GM21576 (cell line): Measurements from ENCODE around the gene FBXO21.

Experiments
- ATAC-seq: cut with Tn5 transposase; IDR thresholded peaks from one replicate; pipeline ENCODE4 v1.9.1; 2021; ENCODE audit warnings: mild to moderate bottlenecking, moderate library complexity; ENCODE audit not compliant: unreplicated experiment

The FBXO21 gene

GRCh38 chr12:117141097-117141898, 49.0 kb downstream of the FBXO21 start:
- ATAC-seq = no peak

DNA sequence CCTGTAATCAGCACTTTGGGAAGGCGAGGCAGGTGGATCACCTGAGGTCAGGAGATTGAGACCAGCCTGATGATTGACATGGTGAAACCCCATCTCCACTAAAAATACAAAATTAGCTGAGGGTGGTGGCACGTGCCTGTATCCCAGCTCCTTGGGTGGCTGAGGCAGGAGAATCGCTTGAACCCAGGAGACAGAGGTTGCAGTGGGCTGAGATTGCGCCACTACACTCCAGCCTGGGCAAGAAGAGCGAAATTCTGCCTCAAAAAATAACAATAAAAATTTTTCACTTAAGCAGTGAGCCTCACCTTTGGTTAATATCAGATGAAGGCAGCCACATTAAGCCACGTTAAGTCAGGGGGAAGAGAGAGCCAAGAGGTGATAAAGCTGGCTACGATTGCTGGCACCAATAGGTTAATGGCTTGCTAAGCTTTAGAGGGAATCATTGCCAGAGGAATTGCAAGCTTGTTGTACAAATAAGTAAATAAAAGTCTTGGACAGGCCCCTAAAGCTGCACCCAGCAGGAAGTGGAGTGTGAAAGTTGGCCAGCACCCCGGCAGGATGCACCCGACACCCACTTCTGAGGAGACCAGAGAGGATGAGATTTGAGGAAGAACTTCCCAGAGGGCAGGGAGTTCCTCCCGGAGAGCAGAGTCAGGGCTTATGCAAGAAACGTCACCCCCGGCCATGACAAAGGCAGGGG, 49.7 kb downstream of the FBXO21 start:
- ATAC-seq = no peak

DNA sequence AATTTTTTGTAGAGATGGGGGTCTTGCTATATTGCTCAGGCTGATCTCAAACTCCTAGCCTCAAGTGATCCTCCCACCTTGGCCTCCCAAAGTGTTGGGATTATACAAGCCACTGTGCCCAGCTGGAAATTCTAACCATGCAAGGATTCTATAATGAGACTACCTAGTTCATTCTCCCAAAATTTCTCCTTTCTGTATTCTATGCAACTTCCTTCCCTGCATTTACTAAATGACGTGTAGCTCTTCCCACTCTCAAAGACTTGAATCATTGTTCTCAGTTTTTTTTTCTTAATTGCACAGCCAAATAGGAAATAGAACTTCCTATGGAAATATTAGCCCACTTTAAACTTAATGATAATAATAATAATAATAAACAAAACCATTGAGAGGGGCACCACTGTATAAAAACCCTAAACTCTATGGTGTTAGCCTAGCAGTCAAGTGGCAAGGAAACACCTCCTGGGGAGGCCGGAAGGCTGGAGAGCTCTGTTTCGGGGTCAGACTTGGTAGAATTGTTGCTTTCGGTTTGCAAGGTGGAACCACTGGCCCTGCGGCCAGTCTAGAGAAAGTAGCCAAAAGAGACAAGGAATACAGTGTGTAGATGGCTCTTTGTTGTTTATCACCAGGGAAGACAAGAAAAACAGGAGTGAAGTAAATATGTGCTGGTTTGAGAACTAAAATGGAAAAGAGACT, 51.1 kb downstream of the FBXO21 start:
- ATAC-seq = no peak

DNA sequence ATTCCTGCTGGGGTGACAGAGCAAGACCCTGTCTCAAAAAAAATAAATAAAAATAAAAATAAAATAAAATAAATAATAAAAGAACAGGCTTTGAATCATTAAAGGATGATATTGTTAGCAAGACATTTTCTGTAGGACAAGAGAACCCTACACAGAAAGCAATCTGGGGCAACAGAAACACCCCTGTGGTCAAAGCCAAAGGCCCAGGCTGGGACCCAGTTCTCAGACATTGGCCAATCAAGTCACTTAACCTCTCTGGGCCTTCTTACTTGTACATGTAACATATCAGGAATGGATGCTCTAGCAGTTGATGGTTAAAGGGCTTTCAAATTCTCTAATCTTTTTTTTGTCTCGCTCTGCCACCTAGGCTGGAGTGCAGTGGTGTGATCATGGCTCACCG, 55.5 kb downstream of the FBXO21 start:
- no peak for ATAC-seq

DNA sequence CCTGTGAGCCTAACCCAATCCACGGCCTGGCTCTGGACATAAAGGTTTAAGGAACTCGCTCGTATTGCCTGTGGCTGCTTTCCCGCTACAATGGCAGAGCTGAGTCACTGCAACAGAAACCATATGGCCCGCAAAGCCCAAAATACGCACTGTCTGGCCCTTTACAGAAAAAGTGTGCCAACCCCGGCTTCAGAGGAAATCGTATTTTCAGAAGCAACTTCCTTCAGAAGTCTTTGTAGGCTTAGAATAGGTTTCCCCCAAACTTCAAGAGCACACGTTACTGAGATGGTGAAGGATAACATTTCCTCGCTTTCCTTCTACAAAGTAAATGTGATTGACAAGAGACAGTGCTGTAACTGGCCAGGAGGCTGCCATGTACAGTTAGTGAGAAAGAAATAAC, 56.2 kb downstream of the FBXO21 start:
- ATAC-seq = no peak

DNA sequence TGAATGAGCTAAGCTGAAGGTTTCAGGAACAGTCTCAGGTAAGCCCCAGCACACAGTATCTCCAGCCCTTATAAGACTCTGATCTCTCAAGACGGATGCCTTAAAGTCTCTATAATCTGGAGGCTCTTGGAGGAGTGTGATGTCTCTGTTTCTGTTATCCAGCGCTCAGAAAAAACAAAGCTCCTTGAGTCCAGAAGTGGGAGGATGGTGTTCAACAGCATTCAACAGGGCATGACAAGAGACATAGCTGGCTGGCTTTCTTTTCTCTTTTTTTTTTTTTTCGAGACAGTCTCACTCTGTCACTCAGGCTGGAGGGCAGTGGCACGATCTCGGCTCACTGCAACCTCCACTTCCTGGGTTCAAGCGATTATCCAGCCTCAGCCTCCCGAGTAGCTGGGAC, 59.5 kb downstream of the FBXO21 start:
- no peak for ATAC-seq

DNA sequence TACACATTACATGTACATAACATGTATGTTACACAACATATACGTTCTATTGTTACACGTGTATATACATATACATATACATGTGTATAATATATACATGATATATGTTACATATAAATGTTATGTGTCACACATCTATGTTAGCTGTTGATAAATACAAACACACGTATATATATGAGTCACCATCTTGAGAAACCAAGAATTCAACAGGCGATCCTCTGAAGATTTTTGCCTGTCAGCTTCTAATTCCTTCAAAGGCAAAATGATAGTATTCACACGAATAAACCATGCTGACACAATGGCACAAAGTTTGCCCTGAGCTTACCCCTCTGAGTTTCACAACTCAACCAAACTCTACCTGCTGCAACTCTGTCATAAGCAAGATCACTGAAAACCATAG, 60.9 kb downstream of the FBXO21 start:
- ATAC-seq = no peak

DNA sequence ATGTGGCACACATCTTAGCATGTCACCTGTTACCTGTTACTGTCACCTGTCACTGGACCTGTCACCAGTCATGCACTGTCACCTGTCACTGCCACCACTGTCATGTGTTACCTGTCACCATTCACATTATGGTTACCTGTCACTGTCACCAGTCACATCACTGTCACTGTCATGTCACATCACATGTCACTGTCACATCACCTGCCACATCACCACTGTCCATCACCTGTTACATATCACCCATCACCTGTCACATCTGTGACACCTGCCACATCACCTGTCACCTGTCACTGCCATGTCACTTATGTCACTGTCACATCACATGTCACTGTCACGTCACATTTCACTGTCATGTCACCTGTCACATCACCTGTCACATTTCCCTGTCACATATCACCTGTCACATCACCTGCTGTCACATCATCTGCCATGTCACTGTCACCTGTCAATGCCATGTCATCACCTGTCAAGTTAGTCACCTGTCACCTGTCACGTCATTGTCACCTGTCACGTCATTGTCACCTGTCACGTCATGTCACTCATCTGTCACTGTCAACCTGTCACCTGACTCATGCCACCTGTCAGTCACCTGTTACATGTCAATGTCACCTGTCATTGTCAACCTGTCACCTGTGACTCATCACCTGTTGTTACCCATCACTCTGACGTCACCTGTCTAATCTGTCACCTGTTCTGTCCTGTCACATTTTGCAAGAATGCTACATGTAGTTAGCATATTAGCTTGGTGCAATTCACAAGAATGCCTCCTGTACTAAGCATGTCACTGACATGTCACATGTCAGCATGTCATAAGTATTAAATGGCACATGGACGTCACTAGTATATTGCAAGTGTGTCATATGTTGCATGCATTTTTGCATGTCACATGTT, 62.1 kb downstream of the FBXO21 start:
- no peak for ATAC-seq

GRCh38 chr12:117126335-117126734, 63.9 kb downstream of the FBXO21 start:
- no peak for ATAC-seq

GRCh38 chr12:117125767-117126166, 64.5 kb downstream of the FBXO21 start:
- ATAC-seq = no peak

DNA sequence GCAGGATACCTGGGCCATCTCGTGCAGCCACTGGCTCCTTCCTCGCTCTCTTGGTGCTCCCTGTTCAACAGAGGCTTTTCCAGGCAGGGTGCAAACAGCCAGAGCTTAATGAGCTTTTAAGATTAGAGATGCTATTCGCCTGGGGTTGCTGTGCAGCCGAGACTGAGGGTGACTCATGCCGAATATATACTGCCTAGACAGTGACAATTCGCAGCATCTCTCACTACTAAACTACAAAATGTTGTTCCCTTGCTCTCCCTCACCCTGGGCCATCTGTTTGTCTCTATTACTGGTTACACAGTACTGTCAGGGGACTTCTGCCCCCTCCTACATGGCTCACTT, 65.0 kb downstream of the FBXO21 start:
- no peak for ATAC-seq

- ATAC-seq = no peak
Observed at GRCh38 chr12:117124421-117125271, 65.6 kb downstream of the FBXO21 start.

DNA sequence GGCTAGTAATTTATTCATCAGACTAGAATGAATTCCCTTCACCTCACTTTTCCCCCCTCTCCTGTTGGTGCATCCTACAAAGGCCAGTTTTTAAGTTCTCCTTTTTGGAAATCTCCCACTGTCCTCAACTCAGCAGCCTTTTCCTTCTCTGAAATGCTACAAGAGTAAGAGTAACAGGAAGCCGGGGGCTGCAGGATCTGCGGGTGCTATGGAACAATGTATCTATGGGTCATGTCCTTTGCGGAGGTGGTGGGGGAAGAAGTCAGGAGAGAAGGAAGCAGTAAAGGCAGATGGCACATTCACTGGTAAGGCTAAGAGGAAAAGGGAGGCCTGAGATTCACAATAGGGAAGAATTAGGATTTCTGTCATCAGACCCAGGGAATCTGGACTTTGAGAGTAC, 68.8 kb downstream of the FBXO21 start:
- ATAC-seq = no peak

DNA sequence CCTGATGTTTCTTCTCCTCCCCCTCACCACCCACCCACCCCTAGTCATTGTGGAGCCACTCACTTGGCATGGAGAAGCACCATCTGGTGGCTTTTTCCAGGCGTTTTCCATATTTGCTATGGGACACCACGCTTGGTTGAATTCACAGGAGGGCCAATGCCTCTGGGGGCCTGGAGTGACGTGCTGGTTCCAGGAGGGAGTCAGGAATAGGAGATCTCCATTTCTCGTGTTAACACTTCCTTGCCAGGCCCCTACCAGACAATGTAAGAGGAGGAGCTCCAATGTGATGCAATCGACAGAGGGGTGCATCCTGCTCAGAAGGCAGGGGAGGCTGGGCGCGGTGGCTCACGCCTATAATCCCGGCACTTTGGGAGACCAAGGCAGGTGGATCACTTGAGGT, 69.5 kb downstream of the FBXO21 start:
- ATAC-seq = no peak

DNA sequence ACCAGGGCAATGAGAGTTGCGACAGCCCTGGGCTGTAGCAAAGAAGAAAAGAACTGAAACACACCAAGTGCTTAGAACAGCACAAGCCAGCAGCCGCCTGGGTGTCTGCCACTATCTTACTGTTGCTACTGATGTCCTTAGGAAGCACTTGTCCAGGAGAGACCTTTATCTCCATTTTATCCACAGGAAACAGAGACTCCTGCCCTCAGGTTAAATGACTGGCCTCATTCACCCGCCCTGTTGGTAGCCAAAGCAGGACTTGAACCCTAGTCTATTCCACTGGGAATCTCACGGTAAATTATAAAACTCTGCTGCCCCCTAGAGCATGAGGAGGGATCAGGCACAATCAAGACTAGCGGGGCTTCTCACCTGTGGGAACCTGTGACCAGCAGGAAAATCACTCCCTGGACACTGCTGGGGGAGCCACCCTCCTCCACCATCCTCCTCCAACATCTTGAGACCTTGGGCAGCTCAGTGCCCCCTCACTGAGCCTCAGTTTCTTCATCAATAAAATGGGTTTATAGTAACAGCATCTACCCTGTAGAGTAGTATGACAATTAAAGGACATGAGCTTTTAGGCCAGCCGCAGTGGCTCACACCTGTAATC, 70.6 kb downstream of the FBXO21 start:
- ATAC-seq = no peak

DNA sequence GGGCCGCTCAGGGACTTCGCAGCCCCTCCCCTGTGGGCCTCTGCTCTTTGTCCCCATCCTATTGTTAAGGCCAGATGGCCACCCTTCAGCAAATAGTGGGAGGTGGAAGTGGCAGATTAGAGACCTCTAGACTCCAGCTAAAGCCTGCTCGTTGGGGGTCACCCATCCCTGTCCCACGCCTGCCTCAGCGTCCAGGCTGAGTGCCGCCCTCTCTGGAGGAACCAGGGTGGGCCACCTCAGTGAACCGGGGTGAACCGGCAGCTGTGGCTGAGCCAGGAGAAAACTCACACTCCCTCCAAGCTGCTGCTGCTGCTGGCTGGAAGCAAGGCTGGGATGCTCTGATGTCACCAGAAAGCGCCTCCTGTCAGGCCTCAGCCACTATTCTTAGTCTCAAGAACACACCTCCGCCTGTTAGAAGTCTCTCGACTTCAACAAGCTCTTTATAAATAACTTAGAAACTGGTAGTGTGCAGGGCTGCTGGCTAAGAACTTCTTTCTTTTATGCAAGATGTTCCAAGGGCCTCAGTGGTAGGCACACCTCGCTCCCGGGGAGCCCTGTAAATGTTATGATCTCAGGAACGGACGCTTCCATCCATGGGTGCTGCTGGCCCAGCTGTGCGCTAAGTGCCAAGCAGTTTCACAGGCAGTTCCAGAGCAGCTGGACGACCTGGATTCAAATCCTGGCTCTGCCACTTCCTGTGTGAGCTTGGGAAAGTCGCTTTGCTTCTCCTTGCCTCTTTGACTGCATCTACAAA, 71.3 kb downstream of the FBXO21 start:
- ATAC-seq = no peak

DNA sequence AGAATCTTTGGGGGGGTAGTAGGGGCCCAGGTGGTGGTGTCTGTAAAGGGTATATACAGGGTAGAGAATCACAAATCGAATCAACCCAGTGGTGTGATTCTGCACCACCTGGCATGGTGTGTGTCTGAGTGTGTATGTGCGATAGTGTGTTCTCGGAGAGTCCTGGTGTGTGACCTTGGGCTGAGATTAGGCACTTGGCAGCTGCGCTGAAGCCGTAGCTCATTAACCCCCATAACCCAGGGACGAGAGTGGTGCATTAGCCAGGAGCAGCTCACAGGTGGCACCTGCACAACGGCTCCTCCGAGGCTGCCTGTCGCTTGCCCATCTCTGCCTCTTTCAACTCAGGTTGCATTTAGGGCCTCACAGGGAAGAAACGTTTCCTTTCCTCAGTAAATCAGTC, 75.5 kb downstream of the FBXO21 start:
- no peak for ATAC-seq

DNA sequence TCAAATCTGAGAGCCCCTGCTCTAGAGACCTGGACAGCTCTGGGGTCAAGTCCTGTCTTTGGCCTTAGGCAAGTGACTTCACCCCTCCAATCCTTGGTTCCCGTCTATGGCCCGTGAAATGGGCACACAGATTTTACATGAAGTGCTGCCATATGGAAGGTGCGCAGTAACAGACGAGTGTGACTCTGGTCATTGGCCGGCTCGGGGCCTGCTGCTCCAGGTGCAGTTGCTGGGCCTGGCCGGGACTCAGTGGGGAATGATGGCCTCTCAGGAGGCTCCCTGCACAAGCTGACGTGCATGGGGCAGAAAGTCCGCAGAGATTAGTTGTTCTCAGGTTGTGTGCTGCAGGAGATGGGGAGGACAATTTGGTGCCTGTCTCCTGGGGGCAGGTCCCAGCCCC, 77.0 kb downstream of the FBXO21 start:
- ATAC-seq = no peak
